ENCODE measurements around the gene DNAL4. TPM values are rescaled to one million over a fixed set of nuclear protein-coding genes. Genes with fewer than 3 reads are reported as not detected.

Gene DNAL4
- total and polyA plus RNA-seq, 2 of the 4 experiments (the other 2 are of a cell fraction): 6.1 to 12.1 TPM

DNA sequence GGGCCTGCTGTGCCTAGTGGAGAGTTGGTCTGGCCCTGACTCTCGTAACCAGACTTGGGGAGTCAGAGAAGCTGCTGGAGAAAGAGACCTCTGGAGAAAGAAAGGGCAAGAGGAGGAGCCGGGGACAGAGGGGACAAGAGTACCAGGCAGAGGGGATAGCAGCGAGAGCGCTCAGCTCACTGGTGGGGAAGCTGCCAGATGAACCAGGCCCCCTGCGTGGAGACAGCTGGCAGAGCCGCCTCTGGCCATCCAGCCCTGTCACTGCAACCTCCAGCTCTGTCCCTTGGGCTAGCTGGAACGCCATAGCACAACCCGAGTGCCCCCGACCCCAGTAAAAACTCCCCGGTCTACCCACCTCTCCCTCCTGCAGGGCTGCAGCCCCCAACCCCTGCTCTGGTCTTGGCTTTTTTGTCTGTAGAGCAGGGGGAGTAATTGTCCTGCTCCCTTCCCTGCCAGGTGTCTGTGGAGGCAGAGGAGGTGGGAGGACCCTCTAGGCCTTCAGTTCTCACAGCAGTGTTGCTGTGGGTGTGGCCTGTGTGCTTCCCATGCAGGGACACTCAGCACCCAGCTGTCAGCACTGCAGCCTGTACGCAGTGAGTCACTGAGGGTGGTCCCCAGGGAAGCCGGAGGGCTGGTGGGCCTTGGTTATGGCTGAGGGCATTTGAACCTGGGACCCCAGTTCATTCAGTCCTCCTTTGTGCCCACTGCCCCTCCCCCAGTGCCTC, 33.3 kb downstream of the DNAL4 start (continued):
- TF ChIP-seq FOS (IDR thresholded peaks at IDR 0.05; ENCODE audit: low read depth, low read length) (no peak), NFE2L2 (IDR thresholded peaks at IDR 0.05; ENCODE audit: low read depth, low read length) (no peak), BHLHE40 (IDR thresholded peaks at IDR 0.05; ENCODE audit: low read depth, low read length) (no peak), MAZ (IDR thresholded peaks at IDR 0.05; ENCODE audit: borderline replicate concordance, low read depth, low read length) (no peak), RAD21 (IDR thresholded peaks at IDR 0.05; ENCODE audit: low read length) (no peak), MAFK (IDR thresholded peaks at IDR 0.05; ENCODE audit: low read depth, low read length) (no peak), CEBPB (IDR thresholded peaks at IDR 0.05; ENCODE audit: low read depth, low read length) (no peak)

- DNase-seq: no peak
- no peak overlapping the region for H3K27ac ChIP-seq (ENCODE audit: insufficient read depth, low read length)
- H2AK9ac ChIP-seq (replicated peaks; ENCODE audit: low read depth, low read length, poor library complexity): no peak overlapping the region
- ChIA-PET POLR2A (ENCODE audit: unreplicated experiment) (no interaction called here), CTCF (no interaction called here)
- 89% methylated on average over 5 of the region's 7 CpGs; no CpG with 5 or more reads in 1 of the 2 experiments for WGBS, 2 experiments (ENCODE audit: extremely low coverage in 2 of 2, insufficient read length in 1 of 2)
- H3K4me2 ChIP-seq (ENCODE audit: low read depth, low read length): no peak overlapping the region
- no peak overlapping the region for H2BK5ac ChIP-seq (ENCODE audit: low read depth, low read length, poor library complexity, severe bottlenecking)
- H3K9ac ChIP-seq (ENCODE audit: low read depth, low read length): no peak overlapping the region
- dilution Hi-C loops (cut with HindIII; ENCODE audit: low sequenced_read_pairs, unreplicated experiment): no loop called here
- no peak overlapping the region for H3K18ac ChIP-seq (ENCODE audit: low read depth, low read length)
- no peak overlapping the region for H3K14ac ChIP-seq (replicated peaks; ENCODE audit: low read depth, low read length)
- H2BK15ac ChIP-seq (ENCODE audit: low read depth, low read length): no peak overlapping the region
- no peak overlapping the region for H4K5ac ChIP-seq (ENCODE audit: low read depth, low read length)
- peaks cover 4 to 27% of the 10 kb centered on the region in 2 experiments for H3K79me1 ChIP-seq (ENCODE audit: low read depth in 1 of 2, low read length in 2 of 2)
- H2BK120ac ChIP-seq (ENCODE audit: low read depth, low read length): no peak overlapping the region
- no peak overlapping the region for H2BK20ac ChIP-seq (ENCODE audit: low read depth, low read length)
- H2AK5ac ChIP-seq (ENCODE audit: low read depth, low read length): no peak overlapping the region
- no peaks in the 10 kb centered on the region for H3K9me3 ChIP-seq (ENCODE audit: control insufficient read depth, insufficient read depth, low read length)
- no peak for ATAC-seq (ENCODE audit: low read depth)
- peaks cover 19% of the 10 kb centered on the region for H3K9me1 ChIP-seq (ENCODE audit: insufficient read depth, low read length)
- H3K4ac ChIP-seq (ENCODE audit: low read depth, low read length): no peak overlapping the region
- no peaks in the 10 kb centered on the region for H3K36me3 ChIP-seq (ENCODE audit: control insufficient read depth, insufficient read depth, low read length)
- no peak overlapping the region for H4K91ac ChIP-seq (ENCODE audit: insufficient read depth, low read depth, low read length)
- peaks cover 4% of the 10 kb centered on the region; the same call in 1 of the 2 replicates for H4K20me1 ChIP-seq (ENCODE audit: insufficient read depth, low read length)
- no peak overlapping the region for H3K23ac ChIP-seq (ENCODE audit: low read depth, low read length)
- in situ Hi-C loops (cut with MboI; ENCODE audit: low sequenced_read_pairs): no loop called here
- TF ChIP-seq CEBPB (IDR thresholded peaks at IDR 0.05; ENCODE audit: low read depth, low read length): no peak
- peaks cover 10% of the 10 kb centered on the region for H3K4me1 ChIP-seq (ENCODE audit: control insufficient read depth, insufficient read depth, low read length)
- H3K4me3 ChIP-seq (ENCODE audit: insufficient read depth, low read depth, low read length): no peak overlapping the region
- BruUV-seq (replicated peaks): no TSS peak
- no peak overlapping the region for H2AFZ ChIP-seq (replicated peaks; ENCODE audit: low read length, poor library complexity)
- intact Hi-C loops (cut with micrococcal nuclease): no loop called here
- H3K27me3 ChIP-seq (ENCODE audit: control insufficient read depth, insufficient read depth, low read length): no peaks in the 10 kb centered on the region
- H3K56ac ChIP-seq (ENCODE audit: extremely low read depth, insufficient read depth, low read length): no peak overlapping the region
- no peak overlapping the region for H4K8ac ChIP-seq (ENCODE audit: low read depth in 2 of 2, low read length in 2 of 2)
Observed at GRCh38 chr22:38759005-38759404, 34.9 kb downstream of the DNAL4 start.
